Glomerular endothelial cell (primary cell): ENCODE results near the gene CD300C. TPM values are rescaled to one million over a fixed set of nuclear protein-coding genes. Genes with fewer than 3 reads are reported as not detected.
"Not testable (repeated sequence)": the region's sequence is repeated elsewhere in the genome, so short reads cannot be mapped to it uniquely, and the experiment has no call there.

Experiments
- DNase-seq: peaks from one replicate; pipeline ENCODE4 v3.0.0-alpha.2; 2011; ENCODE audit warnings: low read depth, low spot score; ENCODE audit errors: extremely low read depth
- total RNA-seq: library from RNA; depleted of rRNA; stranded (reverse); fragments of >200 nt; gene quantifications from 2 replicates; pipeline ENCODE4 v1.2.3, GENCODE V29; 2015

The CD300C gene
- not detected in 2 replicates for total RNA-seq

GRCh38 chr17:74545843-74546230 lies at the start of gene CD300C:
CD300C (minus strand) TSS chr17:74546115; CDS start chr17:74545782, 333 bp downstream.
- no peak for DNase-seq

- DNase-seq: no peak
Observed at GRCh38 chr17:74595037-74595750, 49.3 kb upstream of the CD300C start.

- DNase-seq: no peak
Observed at GRCh38 chr17:74592087-74592990, 46.4 kb upstream of the CD300C start, which contains the start of gene CD300LD. CD300LD (minus strand) TSS chr17:74592283; CDS start chr17:74592202, 81 bp downstream.

DNA sequence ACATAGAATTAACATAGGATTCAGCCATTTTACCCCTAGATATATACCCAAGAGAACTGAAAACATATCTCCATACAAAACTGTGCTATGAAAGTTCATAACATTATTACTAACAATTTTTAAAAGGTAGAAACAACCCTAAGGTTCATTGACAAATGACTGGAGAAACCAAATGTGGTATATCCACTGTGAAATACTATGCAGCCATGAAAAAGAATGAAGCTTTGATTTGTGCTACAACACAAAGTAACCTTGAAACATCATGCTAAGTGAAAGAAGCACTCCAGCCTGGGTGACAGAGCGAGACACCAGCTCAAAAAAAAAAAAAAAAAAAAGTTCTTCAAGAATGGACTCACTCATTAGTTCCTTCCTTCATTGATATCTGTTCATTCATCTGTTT lies 45.6 kb upstream of the CD300C start:
- DNase-seq: no peak

DNA sequence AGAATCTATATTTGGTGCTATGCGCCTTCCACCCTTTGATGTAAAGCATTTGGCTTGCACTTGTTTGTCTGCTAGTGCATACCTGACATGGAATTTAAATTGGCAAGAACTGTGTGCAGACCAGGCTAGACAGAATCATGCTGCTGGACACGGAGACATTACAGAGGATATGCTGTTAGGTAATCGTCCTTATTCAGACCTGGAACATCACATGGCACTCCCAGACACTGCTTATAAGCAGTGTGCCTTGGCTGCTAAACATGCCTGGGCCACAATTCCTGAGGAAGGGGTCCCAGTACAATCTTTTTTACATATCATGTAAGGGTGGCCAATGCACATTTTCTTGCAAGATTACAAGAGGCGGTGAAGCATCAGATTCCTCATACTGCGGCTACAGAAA lies 39.8 kb upstream of the CD300C start:
- DNase-seq: no peak

GRCh38 chr17:74584292-74585060 lies 38.6 kb upstream of the CD300C start:
- DNase-seq: no peak

DNA sequence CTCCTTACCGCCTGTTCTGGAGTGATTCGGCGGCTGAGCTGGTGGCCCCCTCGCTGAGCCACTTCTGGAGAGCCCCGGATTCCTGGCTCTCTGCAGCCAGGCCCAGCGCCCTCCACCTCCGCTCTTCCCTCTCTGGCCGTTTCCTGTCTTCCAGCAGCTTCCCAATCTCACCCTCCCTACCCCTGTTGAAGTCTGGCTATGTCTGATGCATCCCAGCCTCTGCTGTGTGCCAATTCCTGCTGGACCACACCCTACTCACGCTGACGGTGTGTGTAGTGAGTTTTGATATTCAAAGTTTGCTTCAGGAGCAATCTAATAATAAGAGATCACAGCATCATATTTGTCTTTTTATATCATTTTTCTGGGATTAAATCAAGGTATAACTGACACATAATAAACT lies 36.7 kb upstream of the CD300C start:
- no peak for DNase-seq

- no peak for DNase-seq
Observed at GRCh38 chr17:74579900-74580299, 34.0 kb upstream of the CD300C start.

- DNase-seq: no peak
Observed at GRCh38 chr17:74578979-74579378, 33.1 kb upstream of the CD300C start.

DNA sequence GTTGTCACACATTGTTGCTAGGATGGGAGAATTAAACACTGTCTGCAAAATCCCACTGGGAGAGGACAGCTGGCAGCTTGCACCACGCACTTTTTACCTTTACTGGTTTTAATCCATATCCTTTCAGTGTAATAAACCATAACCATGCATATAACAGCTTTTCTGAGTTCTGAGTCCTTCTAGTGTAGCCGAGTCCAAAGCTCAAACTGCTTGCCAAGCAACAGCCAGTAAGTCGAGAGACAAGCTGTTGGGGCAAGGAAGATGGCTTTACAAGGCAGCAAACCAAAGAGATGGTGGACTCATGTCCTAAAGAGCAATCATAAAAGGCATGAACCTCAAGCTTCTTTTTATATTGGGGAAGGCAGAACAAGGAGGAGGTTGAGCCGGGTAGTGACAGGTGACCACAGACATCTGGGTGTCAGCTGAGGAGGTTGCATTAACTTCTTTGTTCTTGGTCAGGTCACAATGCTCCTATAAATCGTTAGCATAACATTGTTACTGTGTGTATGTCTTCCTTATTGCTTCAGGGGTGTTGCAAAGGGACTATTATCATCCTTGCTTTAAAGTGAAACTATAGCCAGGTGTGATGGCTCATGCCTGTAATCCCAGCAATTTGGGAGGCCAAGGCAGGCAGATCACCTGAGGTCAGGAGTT lies 28.7 kb upstream of the CD300C start:
- DNase-seq: no peak

GRCh38 chr17:74573635-74574034 lies 27.7 kb upstream of the CD300C start:
- DNase-seq: not testable (repeated sequence)

GRCh38 chr17:74573169-74573568 lies 27.3 kb upstream of the CD300C start:
- DNase-seq: no peak

GRCh38 chr17:74571621-74572270 lies 25.8 kb upstream of the CD300C start:
- DNase-seq: no peak

GRCh38 chr17:74569020-74570003 lies 23.4 kb upstream of the CD300C start:
- no peak for DNase-seq

DNA sequence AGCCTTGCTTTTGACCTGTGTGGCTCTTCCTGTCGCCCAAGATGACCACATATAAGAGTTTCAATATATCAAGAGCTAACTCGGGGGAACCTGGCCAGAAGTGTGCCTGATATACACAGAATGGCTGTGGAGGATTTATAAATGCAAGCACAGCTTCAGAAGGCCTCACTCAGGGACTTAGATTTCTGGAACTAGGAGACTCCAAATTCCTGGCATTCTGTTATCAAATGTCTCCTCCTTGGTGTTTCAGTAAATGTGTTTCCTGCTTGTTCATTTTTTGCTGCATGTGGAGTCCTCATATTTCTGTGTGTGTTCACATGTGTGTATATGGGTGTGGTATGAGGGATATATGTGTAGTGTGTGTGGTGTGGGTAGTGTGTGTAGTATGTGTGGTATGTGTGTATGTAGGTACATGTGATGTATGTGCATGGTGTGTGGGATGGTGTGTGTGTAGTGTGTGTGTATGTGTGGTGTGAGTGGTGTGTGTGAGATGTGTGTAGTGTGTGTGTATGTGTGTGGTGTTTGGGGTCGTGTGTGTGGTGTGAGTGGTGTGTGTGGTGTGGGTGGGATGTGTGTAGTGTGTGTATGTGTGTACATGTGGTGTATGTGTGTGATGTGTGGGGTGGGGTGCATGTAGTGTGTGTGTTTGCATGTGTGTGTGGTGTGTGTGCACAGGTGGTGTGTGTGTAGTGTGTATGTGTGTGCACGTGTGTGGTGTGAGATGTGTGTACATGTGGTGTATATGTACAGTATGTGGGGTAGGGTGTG lies 22.4 kb upstream of the CD300C start:
- no peak for DNase-seq

DNA sequence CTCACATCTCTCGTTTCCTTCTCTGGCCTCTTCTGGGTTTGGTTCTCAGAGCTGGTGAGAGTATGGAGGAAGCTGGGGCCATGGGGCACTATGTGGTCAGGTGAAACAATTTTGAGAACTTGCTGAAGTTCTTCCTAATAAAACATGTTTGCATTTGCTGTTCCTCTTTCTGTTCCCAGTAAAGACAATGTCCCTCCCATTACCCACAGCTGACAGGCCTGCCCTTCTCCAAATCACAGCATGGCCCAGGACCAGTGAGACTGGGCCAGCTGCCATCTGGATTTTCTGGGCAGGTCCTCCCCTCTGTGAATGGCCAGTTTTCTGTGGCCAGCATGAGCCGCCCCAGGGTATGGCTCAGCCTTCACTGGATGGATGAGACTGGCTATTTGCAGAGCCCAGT lies 21.5 kb upstream of the CD300C start, which contains the start of gene CD300H:
TSS of gene CD300H (minus strand) at position 113 of the 400 bp plus-strand sequence.
- DNase-seq: no peak

GRCh38 chr17:74566132-74566753 lies 20.3 kb upstream of the CD300C start:
- no peak for DNase-seq

DNA sequence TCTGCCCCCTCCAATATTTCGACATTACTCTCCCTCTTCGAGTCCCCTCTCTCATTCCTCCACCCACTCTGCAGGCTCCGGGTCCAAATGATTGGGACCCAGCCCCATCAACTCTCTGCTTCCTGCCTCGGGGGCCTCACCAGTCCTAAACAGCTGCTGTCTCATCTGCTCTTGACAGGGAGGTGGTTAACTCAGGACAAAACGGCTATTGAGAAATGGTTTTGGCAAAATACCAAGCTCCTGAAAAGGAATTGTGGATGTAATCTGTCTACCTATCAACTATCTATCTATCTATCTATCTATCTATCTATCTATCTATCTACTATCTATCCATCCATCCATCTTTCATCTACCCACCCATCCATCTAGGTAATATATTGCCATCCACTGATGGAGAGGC lies 19.2 kb upstream of the CD300C start:
- DNase-seq: no peak
